ENCODE data around the gene CELSR2. TPM values are rescaled to one million over a fixed set of nuclear protein-coding genes. Genes with fewer than 3 reads are reported as not detected.

The CELSR2 gene
- total RNA-seq, 1 experiment from 2014 or later: 6.9 TPM

DNA sequence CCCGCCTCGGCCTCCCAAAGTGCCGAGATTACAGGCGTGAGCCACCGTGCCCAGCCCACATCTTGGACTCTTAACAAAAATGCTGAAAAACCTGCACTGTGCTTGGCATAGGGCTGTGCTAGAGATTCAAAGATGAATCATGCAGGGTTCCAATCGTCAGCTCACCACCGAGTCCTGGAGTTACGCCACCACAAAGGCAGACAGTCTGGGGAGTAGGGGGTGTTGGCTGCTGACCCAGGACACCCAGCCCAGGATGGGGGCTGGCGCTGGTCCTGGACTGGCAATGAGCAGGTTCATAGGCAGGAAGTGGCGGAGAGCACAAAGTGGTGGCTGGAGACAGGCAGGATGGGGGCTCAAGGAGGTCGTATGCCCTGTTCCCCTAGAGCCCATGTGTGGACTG, 17.6 kb downstream of the CELSR2 start:
- BruUV-seq (replicated peaks): no TSS peak
- H3K27ac Mint-ChIP-seq (ENCODE audit: low read depth, unreplicated experiment): peak overlapping the region; percentile 76
- intact Hi-C loops (cut with micrococcal nuclease): no loop called here
- TF ChIP-seq, protein P1, sequence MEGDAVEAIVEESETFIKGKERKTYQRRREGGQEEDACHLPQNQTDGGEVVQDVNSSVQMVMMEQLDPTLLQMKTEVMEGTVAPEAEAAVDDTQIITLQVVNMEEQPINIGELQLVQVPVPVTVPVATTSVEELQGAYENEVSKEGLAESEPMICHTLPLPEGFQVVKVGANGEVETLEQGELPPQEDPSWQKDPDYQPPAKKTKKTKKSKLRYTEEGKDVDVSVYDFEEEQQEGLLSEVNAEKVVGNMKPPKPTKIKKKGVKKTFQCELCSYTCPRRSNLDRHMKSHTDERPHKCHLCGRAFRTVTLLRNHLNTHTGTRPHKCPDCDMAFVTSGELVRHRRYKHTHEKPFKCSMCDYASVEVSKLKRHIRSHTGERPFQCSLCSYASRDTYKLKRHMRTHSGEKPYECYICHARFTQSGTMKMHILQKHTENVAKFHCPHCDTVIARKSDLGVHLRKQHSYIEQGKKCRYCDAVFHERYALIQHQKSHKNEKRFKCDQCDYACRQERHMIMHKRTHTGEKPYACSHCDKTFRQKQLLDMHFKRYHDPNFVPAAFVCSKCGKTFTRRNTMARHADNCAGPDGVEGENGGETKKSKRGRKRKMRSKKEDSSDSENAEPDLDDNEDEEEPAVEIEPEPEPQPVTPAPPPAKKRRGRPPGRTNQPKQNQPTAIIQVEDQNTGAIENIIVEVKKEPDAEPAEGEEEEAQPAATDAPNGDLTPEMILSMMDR (IDR thresholded peaks at IDR 0.05; ENCODE audit: unreplicated experiment): no peak
- POLR2A ChIA-PET: interaction anchor here (5.9 kb wide), 1 partner anchor 133 kb away, joined by 28 read pairs; the partner anchor contains the start of gene SORT1
- H3K4me3 Mint-ChIP-seq (ENCODE audit: unreplicated experiment): peak overlapping the region; percentile 19
- H3K4me1 Mint-ChIP-seq (ENCODE audit: insufficient read depth, unreplicated experiment): peaks cover 24% of the 10 kb centered on the region
- CTCF ChIA-PET: interaction anchor here (0.7 kb wide), 1 partner anchor 602 kb away, joined by 3 read pairs; no protein-coding TSS in a partner anchor
- H3K9me3 Mint-ChIP-seq (ENCODE audit: unreplicated experiment): no peaks in the 10 kb centered on the region
- no peaks in the 10 kb centered on the region for H3K27me3 Mint-ChIP-seq (ENCODE audit: insufficient read depth, unreplicated experiment)
- H3K36me3 Mint-ChIP-seq (ENCODE audit: insufficient read depth, unreplicated experiment): peaks cover 11% of the 10 kb centered on the region
- peak; percentile 80 for DNase-seq (ENCODE audit: unreplicated experiment)

DNA sequence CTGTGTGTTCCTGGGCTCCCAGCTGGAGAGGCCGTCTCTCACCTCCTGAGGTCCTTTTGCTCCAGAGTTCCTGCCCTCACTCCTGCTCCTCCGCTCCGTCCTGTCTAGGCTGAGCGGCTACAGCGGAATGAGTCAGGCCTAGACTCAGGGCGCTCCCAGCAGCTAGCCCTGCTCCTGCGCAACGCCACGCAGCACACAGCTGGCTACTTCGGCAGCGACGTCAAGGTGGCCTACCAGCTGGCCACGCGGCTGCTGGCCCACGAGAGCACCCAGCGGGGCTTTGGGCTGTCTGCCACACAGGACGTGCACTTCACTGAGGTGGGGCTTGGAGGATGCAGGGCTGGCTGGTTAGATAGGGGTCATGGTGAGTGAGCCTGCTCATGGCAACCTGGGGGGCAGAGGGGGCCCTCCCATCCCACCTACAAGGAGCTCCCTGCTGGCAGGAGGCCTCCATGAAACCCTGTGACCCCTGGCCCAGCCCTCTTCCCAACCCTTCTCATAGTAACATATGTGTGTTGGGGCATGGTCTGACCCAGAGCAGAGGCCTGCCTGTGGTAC, 18.5 kb downstream of the CELSR2 start:
- Mint-ChIP-seq H3K36me3 (ENCODE audit: insufficient read depth, unreplicated experiment) (peaks cover 11% of the 10 kb centered on the region), H3K9me3 (ENCODE audit: unreplicated experiment) (no peaks in the 10 kb centered on the region), H3K27me3 (ENCODE audit: insufficient read depth, unreplicated experiment) (no peaks in the 10 kb centered on the region), H3K27ac (ENCODE audit: low read depth, unreplicated experiment) (peak overlapping the region; percentile 76), H3K4me3 (ENCODE audit: unreplicated experiment) (no peak overlapping the region), H3K4me1 (ENCODE audit: insufficient read depth, unreplicated experiment) (peaks cover 24% of the 10 kb centered on the region)
- BruUV-seq (replicated peaks): no TSS peak
- intact Hi-C loops (cut with micrococcal nuclease): no loop called here
- TF ChIP-seq, protein P1 (IDR thresholded peaks at IDR 0.05; ENCODE audit: unreplicated experiment): no peak
- DNase-seq (ENCODE audit: unreplicated experiment): no peak
- POLR2A ChIA-PET: interaction anchor here (5.9 kb wide), 1 partner anchor 132 kb away, joined by 28 read pairs; the partner anchor contains the start of gene SORT1
- CTCF ChIA-PET: interaction anchor here (0.6 to 1.9 kb wide), 7 partner anchors 9 to 261 kb away, joined by 3 to 6 read pairs (median 3); no protein-coding TSS in a partner anchor

DNA sequence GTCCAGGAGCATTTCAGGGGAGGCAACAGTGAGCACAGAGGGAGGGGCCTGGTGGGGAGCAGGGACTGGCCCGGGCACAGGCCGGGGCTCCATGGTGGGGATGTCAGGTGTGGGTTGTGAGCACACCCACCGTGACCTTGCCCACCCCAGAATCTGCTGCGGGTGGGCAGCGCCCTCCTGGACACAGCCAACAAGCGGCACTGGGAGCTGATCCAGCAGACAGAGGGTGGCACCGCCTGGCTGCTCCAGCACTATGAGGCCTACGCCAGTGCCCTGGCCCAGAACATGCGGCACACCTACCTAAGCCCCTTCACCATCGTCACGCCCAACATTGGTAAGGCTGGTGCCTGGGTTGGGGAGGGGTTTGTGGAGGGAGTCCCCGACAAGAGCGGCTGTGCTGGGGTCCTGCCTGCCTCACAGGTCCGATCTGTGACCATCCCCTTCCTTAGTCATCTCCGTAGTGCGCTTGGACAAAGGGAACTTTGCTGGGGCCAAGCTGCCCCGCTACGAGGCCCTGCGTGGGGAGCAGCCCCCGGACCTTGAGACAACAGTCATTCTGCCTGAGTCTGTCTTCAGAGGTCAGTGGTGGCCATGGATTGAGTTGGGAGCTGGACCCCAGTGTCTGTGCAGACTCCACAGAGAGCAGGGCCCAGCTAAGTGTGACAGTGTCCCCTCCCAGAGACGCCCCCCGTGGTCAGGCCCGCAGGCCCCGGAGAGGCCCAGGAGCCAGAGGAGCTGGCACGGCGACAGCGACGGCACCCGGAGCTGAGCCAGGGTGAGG, 19.3 kb downstream of the CELSR2 start:
- DNase-seq (ENCODE audit: unreplicated experiment): no peak
- TF ChIP-seq, protein P1 (IDR thresholded peaks at IDR 0.05; ENCODE audit: unreplicated experiment): no peak
- Mint-ChIP-seq H3K4me1 (ENCODE audit: insufficient read depth, unreplicated experiment) (peaks cover 20% of the 10 kb centered on the region), H3K4me3 (ENCODE audit: unreplicated experiment) (no peak overlapping the region), H3K9me3 (ENCODE audit: unreplicated experiment) (no peaks in the 10 kb centered on the region), H3K27ac (ENCODE audit: low read depth, unreplicated experiment) (no peak overlapping the region), H3K36me3 (ENCODE audit: insufficient read depth, unreplicated experiment) (peaks cover 18% of the 10 kb centered on the region), H3K27me3 (ENCODE audit: insufficient read depth, unreplicated experiment) (no peaks in the 10 kb centered on the region)
- intact Hi-C loops (cut with micrococcal nuclease): no loop called here
- CTCF ChIA-PET: interaction anchor here (0.8 to 1.9 kb wide), 8 partner anchors 9 to 263 kb away, joined by 3 to 12 read pairs (median 4); no protein-coding TSS in a partner anchor
- BruUV-seq (replicated peaks): no TSS peak
- POLR2A ChIA-PET: no interaction called here

DNA sequence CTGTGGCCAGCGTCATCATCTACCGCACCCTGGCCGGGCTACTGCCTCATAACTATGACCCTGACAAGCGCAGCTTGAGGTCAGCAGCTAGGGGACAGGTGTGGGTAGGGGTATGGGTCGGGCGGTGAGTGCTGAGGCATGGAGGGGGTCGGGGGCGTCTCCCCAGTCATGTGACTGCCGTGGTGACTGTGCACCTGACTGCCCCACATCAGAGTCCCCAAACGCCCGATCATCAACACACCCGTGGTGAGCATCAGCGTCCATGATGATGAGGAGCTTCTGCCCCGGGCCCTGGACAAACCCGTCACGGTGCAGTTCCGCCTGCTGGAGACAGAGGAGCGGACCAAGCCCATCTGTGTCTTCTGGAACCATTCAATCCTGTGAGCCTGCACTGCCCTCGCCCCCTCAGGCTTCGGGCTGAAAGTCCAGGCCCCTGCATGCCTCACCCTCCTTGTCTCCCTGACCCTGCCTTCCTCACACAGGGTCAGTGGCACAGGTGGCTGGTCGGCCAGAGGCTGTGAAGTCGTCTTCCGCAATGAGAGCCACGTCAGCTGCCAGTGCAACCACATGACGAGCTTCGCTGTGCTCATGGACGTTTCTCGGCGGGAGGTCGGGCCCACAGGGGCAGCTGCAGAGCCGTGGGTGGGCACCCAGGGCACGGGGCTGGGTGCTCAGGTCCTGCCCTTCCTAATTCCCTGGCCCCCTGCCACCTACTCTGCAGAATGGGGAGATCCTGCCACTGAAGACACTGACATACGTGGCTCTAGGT, 20.1 kb downstream of the CELSR2 start:
- Mint-ChIP-seq H3K4me1 (ENCODE audit: insufficient read depth, unreplicated experiment) (peaks cover 25% of the 10 kb centered on the region), H3K4me3 (ENCODE audit: unreplicated experiment) (no peak overlapping the region), H3K27me3 (ENCODE audit: insufficient read depth, unreplicated experiment) (no peaks in the 10 kb centered on the region), H3K27ac (ENCODE audit: low read depth, unreplicated experiment) (no peak overlapping the region), H3K9me3 (ENCODE audit: unreplicated experiment) (no peaks in the 10 kb centered on the region), H3K36me3 (ENCODE audit: insufficient read depth, unreplicated experiment) (peaks cover 18% of the 10 kb centered on the region)
- ChIA-PET POLR2A (no interaction called here), CTCF (interaction anchor here (0.8 to 1.9 kb wide), 4 partner anchors 8 to 263 kb away, joined by 3 to 12 read pairs (median 6); no protein-coding TSS in a partner anchor)
- TF ChIP-seq, protein P1 (IDR thresholded peaks at IDR 0.05; ENCODE audit: unreplicated experiment): no peak
- intact Hi-C loops (cut with micrococcal nuclease): no loop called here
- BruUV-seq (replicated peaks): no TSS peak
- DNase-seq (ENCODE audit: unreplicated experiment): no peak
